Common myeloid progenitor, CD34-positive (primary cell): ENCODE data around the gene WDFY2.
"Not testable (repeated sequence)": the region's sequence is repeated elsewhere in the genome, so short reads cannot be mapped to it uniquely, and the experiment has no call there.

Experiments
- CTCF ChIA-PET: fragments of 350-600 bp; sonication (Branson Sonifier 250); formaldehyde crosslinking; loops from one replicate; lab custom pipeline; 2021; ENCODE audit warnings: antibody characterized with exemption; lab: Charles Lee
- POLR2A ChIA-PET: fragments of 350-600 bp; sonication (Branson Sonifier 250); formaldehyde crosslinking; loops from one replicate; lab custom pipeline; 2021; ENCODE audit warnings: antibody characterized with exemption; lab: Charles Lee
- DNase-seq, 3 donors: peaks; one replicate each; pipeline versions ENCODE4 v3.0.0 to v3.0.0-alpha.2; 2013
- H3K27ac ChIP-seq, 2 experiments: 1 replicate in 1 of 2; 2 replicates in 1 of 2; pipeline ENCODE4 v1.7.0; 2013; ENCODE audit warnings: inconsistent platforms in 2 of 2, low read length in 2 of 2, mild to moderate bottlenecking in 2 of 2, low read depth in 1 of 2, moderate library complexity in 1 of 2; ENCODE audit not compliant: severe bottlenecking in 2 of 2, insufficient read depth in 1 of 2, poor library complexity in 1 of 2
- H3K27me3 ChIP-seq, 5 experiments: replicated peaks in 2 of 5; 1 replicate in 3 of 5; 2 replicates in 2 of 5; pipeline versions ENCODE4 v1.6.1 to v1.7.0; 2013; ENCODE audit warnings: low read length in 4 of 5, mild to moderate bottlenecking in 2 of 5, moderate library complexity in 2 of 5, inconsistent platforms in 1 of 5; ENCODE audit not compliant: insufficient read depth in 5 of 5, control insufficient read depth in 4 of 5
- H3K36me3 ChIP-seq, 4 experiments: 1 replicate in 2 of 4; 2 replicates in 2 of 4; pipeline versions ENCODE4 v1.6.1 to v1.7.0; 2013; ENCODE audit warnings: low read length in 3 of 4, control low read depth in 1 of 4, mild to moderate bottlenecking in 1 of 4; ENCODE audit not compliant: control insufficient read depth in 4 of 4, insufficient read depth in 4 of 4
- H3K4me1 ChIP-seq, 4 experiments: 1 replicate in 3 of 4; 2 replicates in 1 of 4; pipeline versions ENCODE4 v1.6.1 to v1.7.1; 2013; ENCODE audit warnings: low read length in 3 of 4, mild to moderate bottlenecking in 3 of 4, control low read depth in 1 of 4, inconsistent platforms in 1 of 4, moderate library complexity in 1 of 4; ENCODE audit not compliant: control insufficient read depth in 4 of 4, insufficient read depth in 4 of 4; ENCODE audit errors: control extremely low read depth in 1 of 4
- H3K4me3 ChIP-seq, 7 experiments: 1 replicate in 4 of 7; 2 replicates in 3 of 7; pipeline versions ENCODE4 v1.5.1 to v1.7.0; 2013; ENCODE audit warnings: mild to moderate bottlenecking in 7 of 7, low read length in 6 of 7, moderate library complexity in 6 of 7, inconsistent platforms in 2 of 7, low read depth in 2 of 7, control low read depth in 1 of 7; ENCODE audit not compliant: insufficient read depth in 4 of 7, control insufficient read depth in 1 of 7; ENCODE audit errors: extremely low read depth in 1 of 7
- H3K9me3 ChIP-seq, 5 experiments: 1 replicate in 4 of 5; 2 replicates in 1 of 5; pipeline versions ENCODE4 v1.6.1 to v1.7.1; 2013; ENCODE audit warnings: low read length in 4 of 5, mild to moderate bottlenecking in 2 of 5, inconsistent platforms in 1 of 5, low read depth in 1 of 5, moderate library complexity in 1 of 5; ENCODE audit not compliant: control insufficient read depth in 4 of 5, insufficient read depth in 2 of 5; ENCODE audit errors: control extremely low read depth in 1 of 5
- WGBS: methylation state at CpG from one replicate; pipeline ENCODE4 v1.1.5; 2013; ENCODE audit not compliant: insufficient coverage; 5-methylcytosine and 5-hydroxymethylcytosine counted together

The WDFY2 gene

DNA sequence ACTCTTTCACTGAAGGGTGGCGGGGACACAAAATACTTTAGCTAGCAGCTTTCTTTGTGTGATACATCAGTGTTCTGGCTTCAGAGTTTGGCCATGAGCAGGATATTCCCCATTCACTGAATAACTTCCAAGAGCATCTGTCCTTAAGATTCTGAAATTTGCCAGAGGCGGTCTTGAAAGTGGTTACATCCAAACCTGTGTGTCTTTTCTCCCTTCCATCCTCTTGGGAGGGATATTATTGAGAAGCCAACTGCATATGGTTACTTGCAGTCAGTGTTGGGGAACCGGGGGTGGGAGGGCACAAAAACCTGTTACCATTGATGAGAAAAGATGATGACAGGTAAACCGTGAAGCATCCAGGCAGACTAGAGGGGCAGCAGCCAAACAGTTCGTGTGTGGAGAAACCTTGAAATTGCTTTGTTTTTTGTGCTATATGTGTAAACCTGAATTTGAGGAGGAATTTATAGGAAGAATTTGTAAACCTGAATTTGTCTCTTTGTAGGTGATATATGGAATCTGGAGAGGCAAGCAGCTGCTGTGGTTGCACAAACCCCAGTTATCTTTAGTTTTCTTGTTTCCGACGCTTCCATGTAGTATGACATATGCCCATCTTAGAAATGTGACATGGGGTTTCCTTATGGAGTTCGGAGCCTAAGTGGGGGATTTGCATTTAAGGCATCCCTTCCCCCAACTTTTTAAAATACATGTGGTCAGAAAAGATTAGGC, 104.8 kb downstream of the WDFY2 start:
- Histone ChIP-seq H3K4me1 (no peaks in the 10 kb centered on the region), H3K4me3 (no peak overlapping the region), H3K9me3 (peaks cover 0 to 1% (median 0%) of the 10 kb centered on the region in 5 experiments), H3K36me3 (peaks cover 0 to 3% (median 1%) of the 10 kb centered on the region in 4 experiments), H3K27ac (no peak overlapping the region), H3K27me3 (no peaks in the 10 kb centered on the region)
- ChIA-PET POLR2A (no interaction called here), CTCF (interaction anchor here (2.0 kb wide), 1 partner anchor 28 kb away, joined by 5 read pairs; no protein-coding TSS in a partner anchor)
- DNase-seq: no peak
- 98% methylated on average over 7 of the region's 8 CpGs for WGBS

DNA sequence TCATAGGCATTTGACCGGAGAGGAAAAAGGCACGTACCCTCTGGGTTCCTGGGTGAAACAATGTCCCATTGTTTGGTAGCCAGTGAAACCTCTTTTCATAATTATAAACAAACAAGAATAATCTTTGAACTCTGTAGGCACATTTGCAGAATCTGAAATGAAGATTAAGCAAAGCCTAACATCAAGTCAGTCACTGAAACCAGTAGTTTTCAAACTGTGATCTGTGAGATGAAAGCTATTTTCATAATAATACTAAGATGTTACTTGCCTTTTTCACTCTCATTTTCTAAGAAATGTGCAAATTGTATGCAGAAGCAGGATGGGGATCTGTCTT, 105.4 kb downstream of the WDFY2 start:
- Histone ChIP-seq H3K27ac (no peak overlapping the region), H3K36me3 (peaks cover 0 to 2% (median under 1%) of the 10 kb centered on the region in 4 experiments), H3K27me3 (no peaks in the 10 kb centered on the region), H3K4me3 (no peak overlapping the region), H3K4me1 (no peaks in the 10 kb centered on the region), H3K9me3 (peaks cover 0 to 1% (median 0%) of the 10 kb centered on the region in 5 experiments)
- ChIA-PET POLR2A (no interaction called here), CTCF (no interaction called here)
- WGBS: 100% methylated on average over 1 of the region's 2 CpGs
- DNase-seq: no peak

DNA sequence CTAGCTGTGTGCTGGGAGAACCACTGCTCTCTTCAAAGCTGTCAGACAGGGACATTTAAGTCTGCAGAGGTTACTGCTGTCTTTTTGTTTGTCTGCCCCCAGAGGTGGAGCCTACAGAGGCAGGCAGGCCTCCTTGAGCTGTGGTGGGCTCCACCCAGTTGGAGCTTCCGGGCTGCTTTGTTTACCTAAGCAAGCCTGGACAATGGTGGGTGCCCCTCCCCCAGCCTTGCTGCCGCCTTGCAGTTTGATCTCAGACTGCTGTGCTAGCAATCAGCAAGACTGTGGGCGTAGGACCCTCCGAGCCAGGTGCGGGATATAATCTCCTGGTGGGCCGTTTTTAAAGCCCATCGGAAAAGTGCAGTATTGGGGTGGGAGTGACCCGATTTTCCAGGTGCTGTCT, 111.4 kb downstream of the WDFY2 start:
- H3K27me3 ChIP-seq, DNase-seq, H3K4me1 ChIP-seq, POLR2A ChIA-PET, H3K36me3 ChIP-seq, H3K9me3 ChIP-seq, CTCF ChIA-PET, H3K27ac ChIP-seq, H3K4me3 ChIP-seq: not testable (repeated sequence)
- 100% methylated on average over 2 of the region's 8 CpGs for WGBS

DNA sequence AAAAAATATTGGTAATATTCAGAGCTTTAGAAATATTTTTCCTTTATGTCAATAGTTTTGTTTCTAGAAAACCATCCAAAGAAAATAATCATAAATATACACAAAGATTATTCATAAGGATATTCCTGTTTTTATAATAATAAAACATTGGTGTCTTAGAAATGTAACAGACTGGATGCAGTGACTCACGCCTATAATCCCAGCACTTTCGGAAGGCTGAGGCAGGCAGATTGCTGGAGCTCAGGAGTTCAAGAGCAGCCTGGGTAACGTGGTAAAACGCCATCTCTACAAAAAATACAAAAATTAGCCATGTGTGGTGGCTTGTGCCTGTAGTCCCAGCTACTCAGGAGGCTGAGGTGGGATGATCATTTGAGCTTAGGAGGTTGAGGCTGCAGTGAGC, 112.9 kb downstream of the WDFY2 start:
- H3K9me3 ChIP-seq: peaks cover 0 to 5% (median 3%) of the 10 kb centered on the region in 5 experiments
- H3K4me1 ChIP-seq: no peaks in the 10 kb centered on the region
- DNase-seq: no peak
- ChIA-PET POLR2A (no interaction called here), CTCF (interaction anchor here (1.2 to 1.4 kb wide), 2 partner anchors 11 to 20 kb away, joined by 3 to 4 read pairs; no protein-coding TSS in a partner anchor)
- H3K4me3 ChIP-seq: no peak overlapping the region
- no peaks in the 10 kb centered on the region for H3K27me3 ChIP-seq
- no peak overlapping the region for H3K27ac ChIP-seq
- H3K36me3 ChIP-seq: peaks cover 0 to 9% (median 6%) of the 10 kb centered on the region in 4 experiments
- no CpG with 5 or more reads among the region's 4 CpGs for WGBS

DNA sequence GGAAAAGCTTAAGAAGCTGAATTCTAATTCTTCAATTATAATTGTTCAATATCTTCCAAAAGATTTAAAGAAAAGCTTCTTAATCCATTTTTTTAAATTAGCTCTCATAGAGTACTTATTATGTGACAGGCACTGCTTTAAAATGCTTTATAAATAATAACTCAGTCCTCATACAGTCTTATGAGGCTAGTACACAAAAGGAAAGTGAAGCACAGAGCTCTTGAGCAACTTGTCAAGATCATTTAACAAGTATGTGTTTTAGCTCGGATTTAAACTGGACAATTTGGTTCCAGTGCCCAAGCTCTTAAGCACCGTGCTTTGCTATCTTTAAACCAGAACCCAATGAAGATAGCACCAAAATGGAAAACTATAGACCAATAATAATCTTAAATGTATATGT, 113.6 kb downstream of the WDFY2 start:
- Histone ChIP-seq H3K27ac (no peak overlapping the region), H3K4me1 (no peaks in the 10 kb centered on the region)
- POLR2A ChIA-PET: interaction anchor here (1.0 kb wide), 1 partner anchor 11 kb away, joined by 3 read pairs; no protein-coding TSS in a partner anchor

DNA sequence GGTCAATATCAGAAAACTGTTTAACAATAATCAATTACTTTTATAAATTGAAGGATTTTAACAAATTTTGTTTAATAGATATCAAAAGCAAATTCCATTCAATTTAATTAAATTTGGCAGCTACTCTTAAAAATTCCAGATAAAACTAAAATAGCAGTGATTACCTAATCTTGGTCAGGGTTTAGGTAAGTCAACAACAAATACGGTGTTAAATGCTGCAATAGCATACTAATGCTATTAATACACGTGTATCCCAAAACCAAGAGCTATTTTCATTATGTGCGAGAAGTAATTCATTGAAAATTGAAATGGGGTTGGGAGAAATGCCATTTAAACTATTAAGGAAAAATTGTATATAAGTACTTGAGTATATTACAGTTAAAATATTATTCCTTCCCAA, 114.1 kb downstream of the WDFY2 start:
- peaks cover 0 to 9% (median 6%) of the 10 kb centered on the region in 4 experiments for H3K36me3 ChIP-seq
- POLR2A ChIA-PET: interaction anchor here (1.0 kb wide), 1 partner anchor 11 kb away, joined by 3 read pairs; no protein-coding TSS in a partner anchor
- H3K4me1 ChIP-seq: no peaks in the 10 kb centered on the region
- WGBS: no CpG with 5 or more reads among the region's 3 CpGs
- no peak overlapping the region for H3K27ac ChIP-seq
- H3K4me3 ChIP-seq: no peak overlapping the region
- peaks cover 0 to 5% (median 3%) of the 10 kb centered on the region in 5 experiments for H3K9me3 ChIP-seq
- no peak for DNase-seq
- no peaks in the 10 kb centered on the region for H3K27me3 ChIP-seq
- CTCF ChIA-PET: interaction anchor here (1.3 to 1.4 kb wide), 2 partner anchors 12 to 34 kb away, joined by 3 to 4 read pairs; no protein-coding TSS in a partner anchor

More for the DNA sequence above, 113.6 kb downstream of the WDFY2 start:
- H3K36me3 ChIP-seq: peaks cover 0 to 9% (median 6%) of the 10 kb centered on the region in 4 experiments
- H3K27me3 ChIP-seq: no peaks in the 10 kb centered on the region
- WGBS: 100% methylated on average over 1 of the region's 2 CpGs
- no peak overlapping the region for H3K4me3 ChIP-seq
- DNase-seq: no peak
- CTCF ChIA-PET: interaction anchor here (1.2 to 1.4 kb wide), 3 partner anchors 11 to 34 kb away, joined by 3 to 4 read pairs (median 3); no protein-coding TSS in a partner anchor
- peaks cover 0 to 5% (median 3%) of the 10 kb centered on the region in 5 experiments for H3K9me3 ChIP-seq
